ENCODE measurements around the gene NR2F1. TPM values are rescaled to one million over a fixed set of nuclear protein-coding genes. Genes with fewer than 3 reads are reported as not detected.

NR2F1 gene
- total RNA-seq, 1 experiment from 2014 or later = 1.3 TPM

DNA sequence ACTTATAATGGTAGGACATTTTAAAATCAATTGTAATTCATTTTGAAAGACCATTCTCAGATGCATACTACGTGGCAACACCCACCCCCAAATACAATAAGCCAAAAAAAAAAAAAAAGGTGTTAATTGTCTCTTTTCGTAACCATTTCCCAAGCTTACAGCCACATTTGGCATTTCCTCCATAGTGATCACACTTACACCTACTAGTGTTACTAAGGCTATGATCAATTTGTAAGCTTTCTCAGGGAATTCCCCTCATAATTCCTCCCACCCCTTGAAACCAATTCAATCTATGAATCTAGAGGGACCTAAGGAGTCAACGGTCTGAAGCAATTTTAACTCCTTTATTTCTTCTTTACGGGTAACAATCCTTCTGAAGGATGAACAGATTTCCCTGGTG, 40.1 kb downstream of the NR2F1 start:
- Histone ChIP-seq H3K4me1 (replicated peaks; ENCODE audit: insufficient read depth) (peaks cover 13% of the 10 kb centered on the region), H3F3A (ENCODE audit: insufficient read depth, low read depth) (0 out of 2 replicates have a peak, but pooled peaks cover 5% of the 10 kb centered on the region), H3K9me2 (ENCODE audit: insufficient read depth) (no peaks in the 10 kb centered on the region; the same call in 1 of the 2 replicates), H3K27me3 (ENCODE audit: insufficient read depth, low read depth) (no peaks in the 10 kb centered on the region), H3K4me2 (no peak overlapping the region), H3K27ac (no peak overlapping the region), H3K9me3 (ENCODE audit: insufficient read depth, low read depth) (no peaks in the 10 kb centered on the region), H3K79me2 (ENCODE audit: low read depth) (no peaks in the 10 kb centered on the region), H4K20me1 (ENCODE audit: insufficient read depth) (no peaks in the 10 kb centered on the region), H3K36me3 (ENCODE audit: low read depth) (no peaks in the 10 kb centered on the region), H3K4me3 (no peak overlapping the region), H2AFZ (no peak overlapping the region)
- BruUV-seq (replicated peaks) = no TSS peak
- intact Hi-C loops (cut with micrococcal nuclease; ENCODE audit: unreplicated experiment) = no loop called here
- TF ChIP-seq, protein P1, sequence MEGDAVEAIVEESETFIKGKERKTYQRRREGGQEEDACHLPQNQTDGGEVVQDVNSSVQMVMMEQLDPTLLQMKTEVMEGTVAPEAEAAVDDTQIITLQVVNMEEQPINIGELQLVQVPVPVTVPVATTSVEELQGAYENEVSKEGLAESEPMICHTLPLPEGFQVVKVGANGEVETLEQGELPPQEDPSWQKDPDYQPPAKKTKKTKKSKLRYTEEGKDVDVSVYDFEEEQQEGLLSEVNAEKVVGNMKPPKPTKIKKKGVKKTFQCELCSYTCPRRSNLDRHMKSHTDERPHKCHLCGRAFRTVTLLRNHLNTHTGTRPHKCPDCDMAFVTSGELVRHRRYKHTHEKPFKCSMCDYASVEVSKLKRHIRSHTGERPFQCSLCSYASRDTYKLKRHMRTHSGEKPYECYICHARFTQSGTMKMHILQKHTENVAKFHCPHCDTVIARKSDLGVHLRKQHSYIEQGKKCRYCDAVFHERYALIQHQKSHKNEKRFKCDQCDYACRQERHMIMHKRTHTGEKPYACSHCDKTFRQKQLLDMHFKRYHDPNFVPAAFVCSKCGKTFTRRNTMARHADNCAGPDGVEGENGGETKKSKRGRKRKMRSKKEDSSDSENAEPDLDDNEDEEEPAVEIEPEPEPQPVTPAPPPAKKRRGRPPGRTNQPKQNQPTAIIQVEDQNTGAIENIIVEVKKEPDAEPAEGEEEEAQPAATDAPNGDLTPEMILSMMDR (conservative IDR thresholded peaks at IDR 0.05) = no peak
- no peak for TF ChIP-seq EZH2 (IDR thresholded peaks at IDR 0.05; ENCODE audit: low read depth)
- ChIA-PET POLR2A (ENCODE audit: unreplicated experiment) (no interaction called here), CTCF (no interaction called here)
- no peak for DNase-seq

DNA sequence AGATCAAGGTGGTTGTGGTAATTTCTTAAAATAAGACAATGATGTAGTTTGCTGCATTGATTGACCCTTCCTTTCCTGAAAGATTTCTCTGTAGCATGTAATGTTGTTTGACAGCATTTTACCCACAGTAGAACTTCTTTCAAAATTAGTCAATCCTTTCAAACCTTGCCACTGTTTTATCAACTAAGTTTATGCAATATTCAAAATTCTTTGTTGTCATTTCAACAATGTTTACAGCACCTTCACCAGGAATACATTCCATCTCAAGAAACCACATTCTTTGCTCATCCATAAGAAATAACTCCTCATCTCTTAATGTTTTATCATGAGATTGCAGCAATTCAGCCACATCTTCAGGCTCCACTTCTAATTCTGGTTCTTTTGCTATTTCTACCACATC, 43.8 kb downstream of the NR2F1 start:
- CTCF ChIA-PET = no interaction called here
- Histone ChIP-seq H3K36me3 (ENCODE audit: low read depth) (no peaks in the 10 kb centered on the region), H3K79me2 (ENCODE audit: low read depth) (no peaks in the 10 kb centered on the region), H3K27ac (no peak overlapping the region), H3K9me3 (ENCODE audit: insufficient read depth, low read depth) (no peaks in the 10 kb centered on the region), H3K4me1 (replicated peaks; ENCODE audit: insufficient read depth) (peaks cover 4% of the 10 kb centered on the region; the same call in 1 of the 2 replicates), H3K9me2 (ENCODE audit: insufficient read depth) (no peaks in the 10 kb centered on the region; the same call in 1 of the 2 replicates), H3K27me3 (ENCODE audit: insufficient read depth, low read depth) (no peaks in the 10 kb centered on the region), H3F3A (ENCODE audit: insufficient read depth, low read depth) (0 out of 2 replicates have a peak, but pooled peaks cover 1% of the 10 kb centered on the region), H2AFZ (no peak overlapping the region), H3K4me3 (no peak overlapping the region), H3K4me2 (no peak overlapping the region), H4K20me1 (ENCODE audit: insufficient read depth) (no peaks in the 10 kb centered on the region)
- BruUV-seq (replicated peaks) = no TSS peak
- no peak for DNase-seq
- POLR2A ChIA-PET (ENCODE audit: unreplicated experiment) = no interaction called here
- TF ChIP-seq, protein P1 (conservative IDR thresholded peaks at IDR 0.05) = no peak
- no peak for TF ChIP-seq EZH2 (IDR thresholded peaks at IDR 0.05; ENCODE audit: low read depth)
- intact Hi-C loops (cut with micrococcal nuclease; ENCODE audit: unreplicated experiment) = no loop called here

DNA sequence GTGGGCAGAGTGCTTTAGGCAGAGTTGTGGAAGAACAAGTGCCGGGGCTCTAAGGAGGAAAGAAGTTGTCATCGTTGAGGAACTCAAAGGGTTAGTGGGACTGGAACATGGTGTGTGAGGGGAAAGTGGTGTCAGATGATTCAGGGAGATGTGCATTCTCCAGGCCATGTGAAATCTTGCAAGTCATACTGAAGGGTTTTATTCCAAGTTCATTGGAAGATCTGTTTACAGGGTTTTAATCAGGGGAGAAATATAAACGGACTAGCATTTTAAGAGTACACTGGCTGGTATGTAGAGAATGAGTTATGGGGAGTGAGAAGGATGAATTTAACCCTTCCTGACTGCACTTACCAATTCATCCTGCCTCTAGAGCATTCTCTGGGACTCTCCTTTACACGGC, 49.3 kb downstream of the NR2F1 start:
- Histone ChIP-seq H3K79me2 (ENCODE audit: low read depth) (no peaks in the 10 kb centered on the region), H3K4me2 (no peak overlapping the region), H2AFZ (no peak overlapping the region), H3K9me2 (ENCODE audit: insufficient read depth) (no peaks in the 10 kb centered on the region), H3K4me1 (replicated peaks; ENCODE audit: insufficient read depth) (no peaks in the 10 kb centered on the region), H3K4me3 (no peak overlapping the region), H3K27ac (no peak overlapping the region), H4K20me1 (ENCODE audit: insufficient read depth) (no peaks in the 10 kb centered on the region), H3F3A (ENCODE audit: insufficient read depth, low read depth) (no peaks in the 10 kb centered on the region), H3K9me3 (ENCODE audit: insufficient read depth, low read depth) (no peaks in the 10 kb centered on the region), H3K36me3 (ENCODE audit: low read depth) (no peaks in the 10 kb centered on the region), H3K27me3 (ENCODE audit: insufficient read depth, low read depth) (no peaks in the 10 kb centered on the region)
- no peak for DNase-seq
- BruUV-seq (replicated peaks) = no TSS peak
- POLR2A ChIA-PET (ENCODE audit: unreplicated experiment) = no interaction called here
- CTCF ChIA-PET = no interaction called here
- TF ChIP-seq EZH2 (IDR thresholded peaks at IDR 0.05; ENCODE audit: low read depth) = no peak
- TF ChIP-seq, protein P1 (conservative IDR thresholded peaks at IDR 0.05) = no peak
- intact Hi-C loops (cut with micrococcal nuclease; ENCODE audit: unreplicated experiment) = no loop called here
